NT2/D1 (cell line): ENCODE measurements around the gene FBXW7.

ENCODE experiments used
- SUZ12 ChIP-seq: IDR thresholded peaks from 2 replicates; pipeline ENCODE4 v1.6.1; 2011; ENCODE audit not compliant: insufficient read length, insufficient read depth; ENCODE audit errors: extremely low read depth
- YY1 ChIP-seq: IDR thresholded peaks from 2 replicates; pipeline ENCODE4 v1.6.1; 2011; ENCODE audit not compliant: insufficient read length, insufficient read depth

GRCh38 chr4:152380919-152381318 lies 155.0 kb downstream of the FBXW7 start:
- TF ChIP-seq YY1 (no peak), SUZ12 (no peak)
